Ovary (tissue), 10 donors: ENCODE results near the gene NCEH1. TPM values are rescaled to one million over a fixed set of nuclear protein-coding genes. Genes with fewer than 3 reads are reported as not detected.
"Not testable (repeated sequence)": the region's sequence is repeated elsewhere in the genome, so short reads cannot be mapped to it uniquely, and the experiment has no call there.

Experiments
- DNase-seq, 5 donors: peaks; one replicate each; pipeline ENCODE4 v3.0.0-alpha.2; 2019 to 2020
- H3K27ac ChIP-seq, 2 donors: fragments of 200-600 bp; one replicate each; pipeline versions ENCODE4 v1.5.1 to v1.8.0; 2019 to 2022
- H3K27me3 ChIP-seq: fragments of 200-600 bp; one replicate; pipeline ENCODE4 v1.8.0; 2022
- H3K36me3 ChIP-seq: fragments of 200-600 bp; sonication (generic); one replicate; pipeline ENCODE4 v1.5.1; 2019
- H3K4me1 ChIP-seq: one replicate; pipeline ENCODE4 v1.8.1; 2013; ENCODE audit warnings: mild to moderate bottlenecking, moderate library complexity; ENCODE audit not compliant: insufficient read depth
- H3K4me3 ChIP-seq: fragments of 200-600 bp; sonication (generic); one replicate; pipeline ENCODE4 v1.5.1; 2017
- H3K9me3 ChIP-seq, 2 donors: fragments of 200-600 bp in 1 of 2; sonication (generic) in 1 of 2; one replicate each; pipeline versions ENCODE4 v1.5.1 to v1.8.1; 2013 to 2019; ENCODE audit warnings: mild to moderate bottlenecking in 1 of 2, moderate library complexity in 1 of 2
- EP300 ChIP-seq: sonication (generic); formaldehyde crosslinking; IDR thresholded peaks from one replicate; pipeline ENCODE4 v1.6.1; 2017; ENCODE audit warnings: antibody characterized with exemption
- POLR2A ChIP-seq: fragments of 450-650 bp; IDR thresholded peaks from one replicate; pipeline ENCODE4 v1.6.1; 2017; ENCODE audit warnings: antibody characterized with exemption, mild to moderate bottlenecking, moderate library complexity
- WGBS, 3 donors: extraction: QIAGEN DNeasy Blood & Tissue Kit in 1 of 3; methylation state at CpG; one replicate each; pipeline versions ENCODE4 v1.1.5 to v1.1.7; 2013 to 2017; 5-methylcytosine and 5-hydroxymethylcytosine counted together
- intact Hi-C, 4 donors: fragments of 100-400 bp; cut with DNase I; formaldehyde crosslinking; loops; one replicate each; pipeline versions ENCODE4 v1.11.0 to v1.15.1; 2022 to 2023
- long read RNA-seq, 3 donors: library from polyadenylated mRNA in 2 of 3; unstranded in 2 of 3; transcript quantifications; one replicate each; pipeline ENCODE4 v2.0.0 and lab custom pipeline, GENCODE V29; 2021 to 2026
- polyA plus RNA-seq, 2 donors: library from polyadenylated mRNA; stranded (reverse); fragments of 200-250 nt in 1 of 2; fragments of 350-450 nt in 1 of 2; fragmentation: Illumina TruSeq in 1 of 2; extraction: RNeasy Lipid Tissue Mini Kit (QIAGEN cat#74804) in 1 of 2; gene quantifications; one replicate each; pipeline ENCODE4 v1.2.3, GENCODE V29; 2013 to 2014
- total RNA-seq, 7 donors: library from RNA; depleted of rRNA in 2 of 7; stranded (reverse); fragments of >200 nt in 2 of 7; fragmentation: NEBNext Ultra II Directional in 3 of 7; extraction: Animal tissue kit (Norgen Biotek cat#: 25700) in 3 of 7; gene quantifications; one replicate each; pipeline versions ENCODE4 v1.1.0 to v1.2.4, GENCODE V29; 2016 to 2023
- TF ChIP-seq, protein P1 (sequence below), 3 donors: fragments of 450-650 bp in 2 of 3; fragments of 200-600 bp in 1 of 3; IDR thresholded peaks; one replicate each; pipeline versions ENCODE4 v1.5.1 to v1.8.0; 2016 to 2022; ENCODE audit warnings: antibody characterized with exemption in 3 of 3, mild to moderate bottlenecking in 1 of 3
- donor health status: DM: no; HTN: no; CAD: no; lungs with moderate emphysema.
- donor health status: DM: no; HTN: no; CAD: no.
- donor health status: Bipolar disorder and iron deficiency.
- donor health status: DM: yes; HTN: yes; CAD: no.
- donor health status: DM: no; HTN: no; CAD: no.
- donor health status: DM: yes; HTN: yes; CAD: no.

NCEH1 gene, protein sequence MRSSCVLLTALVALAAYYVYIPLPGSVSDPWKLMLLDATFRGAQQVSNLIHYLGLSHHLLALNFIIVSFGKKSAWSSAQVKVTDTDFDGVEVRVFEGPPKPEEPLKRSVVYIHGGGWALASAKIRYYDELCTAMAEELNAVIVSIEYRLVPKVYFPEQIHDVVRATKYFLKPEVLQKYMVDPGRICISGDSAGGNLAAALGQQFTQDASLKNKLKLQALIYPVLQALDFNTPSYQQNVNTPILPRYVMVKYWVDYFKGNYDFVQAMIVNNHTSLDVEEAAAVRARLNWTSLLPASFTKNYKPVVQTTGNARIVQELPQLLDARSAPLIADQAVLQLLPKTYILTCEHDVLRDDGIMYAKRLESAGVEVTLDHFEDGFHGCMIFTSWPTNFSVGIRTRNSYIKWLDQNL
- 1 to 10 TPM; 3.5 to 6.9 (median 4.5) TPM for total RNA-seq
- 10 to 100 TPM in 1 of 2 donors, 1 to 10 TPM in 1; 1.4 to 15.8 TPM for polyA plus RNA-seq
- long read RNA-seq, donor 1, full-length matches to known transcripts = 1 of 1 reads
- long read RNA-seq, donor 1, partial matches to known transcripts = 0 of 1 reads
- long read RNA-seq, donor 1, other reads (novel, unspliced or antisense) = 0 of 1 reads
- long read RNA-seq, donor 2, full-length matches to known transcripts = 1 of 1 reads
- long read RNA-seq, donor 2, partial matches to known transcripts = 0 of 1 reads
- long read RNA-seq, donor 2, other reads (novel, unspliced or antisense) = 0 of 1 reads
- long read RNA-seq, donor 3, full-length matches to known transcripts = 4 of 5 reads
- long read RNA-seq, donor 3, partial matches to known transcripts = 0 of 5 reads
- long read RNA-seq, donor 3, other reads (novel, unspliced or antisense) = 1 of 5 reads

DNA sequence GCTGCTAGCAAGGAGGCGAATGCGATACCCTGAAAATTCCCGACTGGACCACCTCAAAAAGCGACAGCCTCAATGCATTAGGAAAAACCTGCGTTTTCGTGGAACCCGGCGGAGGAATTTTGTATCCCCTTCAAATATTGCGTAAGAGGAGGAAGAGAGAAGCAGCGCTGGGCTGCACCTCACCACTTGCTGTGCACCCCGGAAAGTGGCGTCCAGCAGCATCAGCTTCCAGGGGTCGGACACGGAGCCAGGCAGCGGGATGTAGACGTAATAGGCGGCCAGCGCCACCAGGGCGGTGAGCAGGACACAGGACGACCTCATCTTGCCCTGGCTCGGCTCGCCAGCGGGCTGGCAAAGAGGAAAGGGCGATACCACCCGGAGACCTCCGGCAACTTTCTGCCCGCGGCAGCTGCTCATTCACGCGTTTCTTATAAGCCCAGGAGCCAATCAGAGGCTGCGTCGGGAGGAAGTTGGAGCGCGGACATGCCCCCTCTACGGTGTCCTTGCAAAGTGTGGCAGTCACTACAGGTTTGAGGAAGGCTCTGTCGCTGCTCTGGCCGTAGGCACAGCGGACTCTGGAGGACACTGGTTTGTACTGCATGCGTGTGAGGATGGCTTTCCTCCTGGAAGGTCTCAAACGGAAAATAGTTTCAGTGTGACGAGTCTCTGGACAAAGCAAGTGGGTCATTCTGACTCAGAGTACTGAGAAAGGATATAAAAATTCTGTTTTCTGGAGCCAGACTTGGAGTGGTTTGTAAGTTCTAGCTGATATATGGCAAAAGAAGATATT lies at the start of gene NCEH1:
Gene NCEH1, minus strand, starts transcription at position 404 of the 790 bp plus-strand sequence. Its CDS starts 83 bp downstream, at position 321.
- intact Hi-C loops = no loop called here
- WGBS, 3 donors = 0% methylated on average over 37 to 41 of the region's 41 CpGs
- peak within 1 kb of the TSS; percentile 84 for H3K4me3 ChIP-seq
- DNase-seq = peak; percentile 67 to 85 (median 70)
- no peaks in the 10 kb centered on the region for H3K9me3 ChIP-seq
- H3K4me1 ChIP-seq = peaks cover 3% of the 10 kb centered on the region
- no peaks in the 10 kb centered on the region for H3K27me3 ChIP-seq
- no peaks in the 10 kb centered on the region for H3K36me3 ChIP-seq
- TF ChIP-seq POLR2A (peak; percentile 46), EP300 (no peak)
- TF ChIP-seq, protein P1, sequence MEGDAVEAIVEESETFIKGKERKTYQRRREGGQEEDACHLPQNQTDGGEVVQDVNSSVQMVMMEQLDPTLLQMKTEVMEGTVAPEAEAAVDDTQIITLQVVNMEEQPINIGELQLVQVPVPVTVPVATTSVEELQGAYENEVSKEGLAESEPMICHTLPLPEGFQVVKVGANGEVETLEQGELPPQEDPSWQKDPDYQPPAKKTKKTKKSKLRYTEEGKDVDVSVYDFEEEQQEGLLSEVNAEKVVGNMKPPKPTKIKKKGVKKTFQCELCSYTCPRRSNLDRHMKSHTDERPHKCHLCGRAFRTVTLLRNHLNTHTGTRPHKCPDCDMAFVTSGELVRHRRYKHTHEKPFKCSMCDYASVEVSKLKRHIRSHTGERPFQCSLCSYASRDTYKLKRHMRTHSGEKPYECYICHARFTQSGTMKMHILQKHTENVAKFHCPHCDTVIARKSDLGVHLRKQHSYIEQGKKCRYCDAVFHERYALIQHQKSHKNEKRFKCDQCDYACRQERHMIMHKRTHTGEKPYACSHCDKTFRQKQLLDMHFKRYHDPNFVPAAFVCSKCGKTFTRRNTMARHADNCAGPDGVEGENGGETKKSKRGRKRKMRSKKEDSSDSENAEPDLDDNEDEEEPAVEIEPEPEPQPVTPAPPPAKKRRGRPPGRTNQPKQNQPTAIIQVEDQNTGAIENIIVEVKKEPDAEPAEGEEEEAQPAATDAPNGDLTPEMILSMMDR (IDR thresholded peaks at IDR 0.05) = peak; percentile 22 to 69 (median 67)
- H3K27ac ChIP-seq = peak within 1 kb of the TSS; percentile 84 to 87

DNA sequence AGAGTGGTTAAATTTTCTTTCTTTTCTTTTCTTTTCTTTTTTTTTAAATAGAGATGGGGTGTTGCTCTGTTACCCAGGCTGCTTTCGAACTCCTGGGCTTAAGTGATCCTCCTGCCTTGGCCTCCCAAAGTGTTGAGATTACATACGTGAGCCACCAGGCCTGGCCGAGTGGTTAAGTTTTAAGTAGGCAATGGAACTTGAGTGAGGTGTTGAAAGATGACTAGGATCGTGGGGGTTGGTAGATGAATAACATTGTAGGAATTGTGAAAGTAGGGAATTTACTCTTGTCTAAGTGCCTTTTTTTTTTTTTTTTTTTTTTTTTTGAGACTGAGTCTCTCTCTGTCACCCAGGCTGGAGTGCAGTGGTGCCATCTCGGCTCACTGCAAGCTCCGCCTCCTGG lies 49.5 kb upstream of the NCEH1 start:
- H3K36me3 ChIP-seq, H3K4me1 ChIP-seq, intact Hi-C loops, H3K27me3 ChIP-seq, H3K9me3 ChIP-seq, H3K27ac ChIP-seq, DNase-seq, H3K4me3 ChIP-seq: not testable (repeated sequence)
- WGBS, 3 donors = 95 to 96% (median 96%) methylated on average over 6 of the region's 6 CpGs

DNA sequence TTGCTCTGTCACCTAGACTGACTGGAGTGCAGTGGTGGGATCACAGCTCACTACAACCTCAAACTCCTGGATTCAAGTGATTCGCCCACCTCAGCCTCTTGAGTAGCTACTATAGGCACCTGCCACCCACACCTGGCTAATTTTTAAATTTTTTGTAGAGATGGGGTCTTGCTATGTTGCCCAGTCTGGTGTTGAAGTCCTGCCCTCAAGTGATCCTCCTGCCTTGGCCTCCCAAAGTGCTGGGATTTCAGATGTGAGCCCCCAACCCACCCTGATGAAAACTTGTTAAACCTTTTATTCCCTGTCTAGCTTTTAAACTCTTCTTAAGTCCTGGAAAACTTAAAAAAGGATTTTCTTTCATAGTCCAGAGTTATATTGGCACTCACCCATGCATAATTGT lies 42.3 kb upstream of the NCEH1 start:
- Histone ChIP-seq H3K27ac (no peak overlapping the region), H3K4me1 (no peaks in the 10 kb centered on the region), H3K9me3 (no peaks in the 10 kb centered on the region), H3K36me3 (no peaks in the 10 kb centered on the region), H3K27me3 (no peaks in the 10 kb centered on the region), H3K4me3 (no peak overlapping the region)
- TF ChIP-seq EP300 (no peak), POLR2A (no peak)
- TF ChIP-seq, protein P1 (IDR thresholded peaks at IDR 0.05) = no peak
- no peak for DNase-seq
- WGBS, 3 donors = 97 to 100% (median 100%) methylated on average over 1 of the region's 1 CpG
- intact Hi-C loops = no loop called here

DNA sequence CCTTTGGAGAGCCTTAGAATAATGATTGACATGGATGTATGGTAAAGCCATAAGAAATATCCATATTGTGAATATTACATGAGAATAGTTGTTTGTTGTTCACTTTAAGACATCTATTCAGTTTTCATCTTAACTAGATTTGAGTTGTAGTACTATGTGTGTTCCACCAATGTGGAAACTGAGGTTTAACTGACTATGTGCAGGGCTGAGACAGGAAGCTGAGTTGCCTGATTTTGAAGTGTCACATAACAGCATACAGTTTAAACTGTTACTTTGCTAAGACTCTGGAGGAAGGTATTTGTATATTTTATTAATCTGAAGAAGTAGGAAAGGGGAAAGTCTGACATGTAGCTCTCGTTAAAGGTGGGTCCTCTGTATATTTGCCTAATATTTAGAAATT lies 41.8 kb upstream of the NCEH1 start:
- H3K27ac ChIP-seq = no peak overlapping the region
- no peaks in the 10 kb centered on the region for H3K9me3 ChIP-seq
- no peaks in the 10 kb centered on the region for H3K27me3 ChIP-seq
- H3K4me1 ChIP-seq = no peaks in the 10 kb centered on the region
- 95 to 99% (median 96%) methylated on average over 1 of the region's 1 CpG for WGBS, 3 donors
- H3K36me3 ChIP-seq = no peaks in the 10 kb centered on the region
- no peak overlapping the region for H3K4me3 ChIP-seq
- DNase-seq = no peak
- intact Hi-C loops = no loop called here
- TF ChIP-seq POLR2A (no peak), EP300 (no peak)
- TF ChIP-seq, protein P1 (IDR thresholded peaks at IDR 0.05) = no peak
